ENCODE results near the gene MVK. TPM values are rescaled to one million over a fixed set of nuclear protein-coding genes. Genes with fewer than 3 reads are reported as not detected.

MVK gene
- total RNA-seq, 2 donors from 2014 or later, result 8.6 to 12.2 TPM

GRCh38 chr12:109559200-109559505 is 14.4 kb upstream of the MVK start:
- 85 to 97% methylated on average over 6 of the region's 6 CpGs for WGBS, 2 donors
- TF ChIP-seq CTCF (IDR thresholded peaks at IDR 0.05) (no peak), POLR2A (IDR thresholded peaks at IDR 0.05) (no peak)
- Histone ChIP-seq H3K9me3 (no peaks in the 10 kb centered on the region), H3K36me3 (replicated peaks in 1 of 2; ENCODE audit: insufficient read depth in 1 of 2, low read depth in 2 of 2) (no peaks in the 10 kb centered on the region), H3K4me3 (no peak overlapping the region), H3K4me1 (peaks cover 14% of the 10 kb centered on the region), H3K27ac (no peak overlapping the region), H3K27me3 (no peaks in the 10 kb centered on the region)
- ATAC-seq, result no peak
- no peak for DNase-seq
- intact Hi-C loops (cut with DNase I), result no loop called here

- peaks cover 11% of the 10 kb centered on the region for H3K4me1 ChIP-seq
- intact Hi-C loops (cut with DNase I), result no loop called here
- DNase-seq, result no peak
- no peaks in the 10 kb centered on the region for H3K9me3 ChIP-seq
- no peaks in the 10 kb centered on the region for H3K27me3 ChIP-seq
- no peak for ATAC-seq
- H3K27ac ChIP-seq, result no peak overlapping the region
- H3K4me3 ChIP-seq, result no peak overlapping the region
- TF ChIP-seq POLR2A (IDR thresholded peaks at IDR 0.05) (no peak), CTCF (IDR thresholded peaks at IDR 0.05) (no peak)
- peaks cover 0 to 1% of the 10 kb centered on the region in 2 donors for H3K36me3 ChIP-seq (replicated peaks in 1 of 2; ENCODE audit: insufficient read depth in 1 of 2, low read depth in 2 of 2)
- 94 to 96% methylated on average over 5 to 8 of the region's 10 CpGs for WGBS, 2 donors
Observed at GRCh38 chr12:109559601-109560000, 14.0 kb upstream of the MVK start.

GRCh38 chr12:109560867-109561710 is 12.5 kb upstream of the MVK start:
- intact Hi-C loops (cut with DNase I), result no loop called here
- H3K36me3 ChIP-seq (replicated peaks in 1 of 2; ENCODE audit: insufficient read depth in 1 of 2, low read depth in 2 of 2), result peaks cover 0 to 1% of the 10 kb centered on the region in 2 donors
- 89 to 92% methylated on average over 14 to 20 of the region's 30 CpGs for WGBS, 2 donors

GRCh38 chr12:109561711-109562030 is 11.9 kb upstream of the MVK start:
- no peak for DNase-seq
- Histone ChIP-seq H3K27ac (no peak overlapping the region), H3K4me3 (no peak overlapping the region), H3K4me1 (no peaks in the 10 kb centered on the region), H3K9me3 (no peaks in the 10 kb centered on the region), H3K36me3 (replicated peaks in 1 of 2; ENCODE audit: insufficient read depth in 1 of 2, low read depth in 2 of 2) (peaks cover 0 to 1% of the 10 kb centered on the region in 2 donors), H3K27me3 (no peaks in the 10 kb centered on the region)
- WGBS, 2 donors, result 94 to 98% methylated on average over 9 to 10 of the region's 10 CpGs
- no peak for TF ChIP-seq POLR2A (IDR thresholded peaks at IDR 0.05)
- TF ChIP-seq CTCF (IDR thresholded peaks at IDR 0.05), result no peak
- intact Hi-C loops (cut with DNase I), result no loop called here
- no peak for ATAC-seq

More at GRCh38 chr12:109560867-109561710, 12.5 kb upstream of the MVK start:
- ATAC-seq (no peak), DNase-seq (no peak)
- Histone ChIP-seq H3K4me3 (no peak overlapping the region), H3K4me1 (peaks cover under 1% of the 10 kb centered on the region), H3K9me3 (no peaks in the 10 kb centered on the region), H3K27ac (no peak overlapping the region), H3K27me3 (no peaks in the 10 kb centered on the region)
- TF ChIP-seq CTCF (IDR thresholded peaks at IDR 0.05), result no peak
- TF ChIP-seq POLR2A (IDR thresholded peaks at IDR 0.05), result no peak

- no peak for DNase-seq
- H3K27ac ChIP-seq, result no peak overlapping the region
- WGBS, 2 donors, result 89 to 93% methylated on average over 3 to 4 of the region's 4 CpGs
- ATAC-seq, result no peak
- no peaks in the 10 kb centered on the region for H3K9me3 ChIP-seq
- H3K4me1 ChIP-seq, result no peaks in the 10 kb centered on the region
- peaks cover 0 to 3% of the 10 kb centered on the region in 2 donors for H3K36me3 ChIP-seq (replicated peaks in 1 of 2; ENCODE audit: insufficient read depth in 1 of 2, low read depth in 2 of 2)
- no peaks in the 10 kb centered on the region for H3K27me3 ChIP-seq
- no peak overlapping the region for H3K4me3 ChIP-seq
- intact Hi-C loops (cut with DNase I), result no loop called here
- TF ChIP-seq CTCF (IDR thresholded peaks at IDR 0.05), result no peak
- TF ChIP-seq POLR2A (IDR thresholded peaks at IDR 0.05), result no peak
Observed at GRCh38 chr12:109562871-109563270, 10.7 kb upstream of the MVK start.

Measured in body of pancreas (tissue), 4 donors.